ENCODE measurements around the gene SIRPG. TPM values are rescaled to one million over a fixed set of nuclear protein-coding genes. Genes with fewer than 3 reads are reported as not detected.

SIRPG gene
- total and polyA plus RNA-seq, 2 of the 8 experiments (the other 6 are each of a cell fraction or from before 2014, with no cell fraction given): 0.08 TPM; not detected in 1

DNA sequence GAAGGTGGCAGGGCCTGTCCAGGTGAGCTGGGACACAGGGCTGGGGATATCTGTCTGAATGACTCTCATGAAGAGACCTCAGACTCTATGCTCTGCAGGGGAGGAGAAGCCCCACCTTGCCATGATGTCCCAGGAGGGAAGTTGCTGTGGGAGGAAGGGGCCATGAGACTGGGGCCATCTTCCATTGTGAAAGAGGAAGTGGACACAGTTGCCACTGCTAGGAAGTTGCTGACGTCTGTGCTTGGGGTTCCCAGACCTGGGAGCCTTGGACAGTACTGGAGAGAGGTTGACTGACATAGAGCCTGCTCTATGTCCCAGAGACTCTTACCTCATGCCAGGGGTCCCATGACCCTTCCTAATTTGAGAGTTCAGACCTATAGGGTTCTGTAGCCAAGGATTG, 62.2 kb downstream of the SIRPG start:
- Histone ChIP-seq H3K56ac (replicated peaks; ENCODE audit: insufficient read length, low read depth, low read length) (no peak overlapping the region), H3K9me3 (ENCODE audit: insufficient read depth in 2 of 2, low read depth in 1 of 2, low read length in 1 of 2) (no peaks in the 10 kb centered on the region), H3K18ac (ENCODE audit: extremely low read depth, low read length) (no peak overlapping the region), H4K5ac (ENCODE audit: insufficient read length, low read depth, low read length) (no peak overlapping the region), H3K27me3 (replicated peaks in 1 of 4; ENCODE audit: control insufficient read depth in 3 of 4, extremely low read depth in 1 of 4, insufficient read depth in 3 of 4, low read length in 3 of 4) (no peaks in the 10 kb centered on the region), H3K4ac (replicated peaks; ENCODE audit: insufficient read length, low read depth, low read length) (no peak overlapping the region), H3K23me2 (ENCODE audit: low read depth, low read length) (no peaks in the 10 kb centered on the region), H3K14ac (ENCODE audit: insufficient read length) (no peak overlapping the region), H2AFZ (ENCODE audit: low read length) (no peak overlapping the region), H4K8ac (ENCODE audit: extremely low read depth, insufficient read depth, low read length) (no peak overlapping the region), H3K27ac (ENCODE audit: low read depth, low read length) (no peak overlapping the region), H3K79me2 (ENCODE audit: control insufficient read depth in 1 of 2, insufficient read depth in 2 of 2, low read length in 2 of 2) (no peaks in the 10 kb centered on the region), H4K91ac (replicated peaks; ENCODE audit: insufficient read length, low read length) (no peak overlapping the region), H3K79me1 (ENCODE audit: low read depth, low read length) (no peaks in the 10 kb centered on the region), H2AK5ac (ENCODE audit: low read depth, low read length) (no peak overlapping the region), H2BK15ac (ENCODE audit: low read length) (no peak overlapping the region), H2BK12ac (ENCODE audit: low read depth, low read length) (no peak overlapping the region), H3K9ac (replicated peaks in 1 of 4; ENCODE audit: extremely low read depth in 1 of 4, low read depth in 3 of 4, low read length in 3 of 4) (no peak overlapping the region), H3K36me3 (ENCODE audit: control insufficient read depth in 2 of 4, insufficient read depth in 4 of 4, low read length in 3 of 4) (no peaks in the 10 kb centered on the region), H2BK5ac (ENCODE audit: low read depth, low read length) (no peak overlapping the region), H3K23ac (ENCODE audit: insufficient read length) (no peak overlapping the region), H4K20me1 (replicated peaks in 1 of 2; ENCODE audit: control insufficient read depth in 1 of 2, insufficient read depth in 2 of 2, low read length in 2 of 2) (no peaks in the 10 kb centered on the region), H3K4me2 (ENCODE audit: insufficient read depth in 1 of 2, low read depth in 2 of 2, low read length in 2 of 2) (no peak overlapping the region), H2BK120ac (replicated peaks; ENCODE audit: low read depth, low read length) (no peak overlapping the region), H3K4me3 (ENCODE audit: extremely low read depth in 1 of 4, insufficient read depth in 2 of 4, low read depth in 3 of 4, low read length in 4 of 4) (no peak overlapping the region), H3K4me1 (replicated peaks in 1 of 4; ENCODE audit: control insufficient read depth in 3 of 4, insufficient read depth in 4 of 4, low read length in 3 of 4) (no peaks in the 10 kb centered on the region), H2BK20ac (ENCODE audit: low read length) (no peak overlapping the region)
- WGBS, 2 experiments (ENCODE audit: extremely low coverage in 1 of 2, insufficient coverage in 1 of 2, insufficient read length in 1 of 2, insufficient replicate concordance in 2 of 2, low coverage in 1 of 2, low lambda C conversion rate in 2 of 2, missing lambda C conversion rate in 1 of 2): 67% methylated on average over 1 of the region's 1 CpG; no CpG with 5 or more reads in 1 of the 2 experiments
- CTCF ChIA-PET (ENCODE audit: partially characterized antibody): interaction anchor here (0.6 kb wide), 1 partner anchor 62 kb away, joined by 3 read pairs; no protein-coding TSS in a partner anchor
- TF ChIP-seq FOSL1 (IDR thresholded peaks at IDR 0.05; ENCODE audit: insufficient read depth, low read depth, low read length) (no peak), CEBPB (IDR thresholded peaks at IDR 0.05; ENCODE audit: low read depth, low read length) (no peak), HDAC6 (IDR thresholded peaks at IDR 0.05; ENCODE audit: low read depth, low read length) (no peak), NANOG (IDR thresholded peaks at IDR 0.05; ENCODE audit: insufficient read depth, low read depth, low read length, poor library complexity, severe bottlenecking) (no peak), JUND (IDR thresholded peaks at IDR 0.05; ENCODE audit: low read length) (no peak), CREB1 (IDR thresholded peaks at IDR 0.05) (no peak), SUZ12 (IDR thresholded peaks at IDR 0.05; ENCODE audit: low read length) (no peak), TBP (IDR thresholded peaks at IDR 0.05; ENCODE audit: low read depth, low read length) (no peak), MAFK (IDR thresholded peaks at IDR 0.05; ENCODE audit: low read depth, low read length) (no peak), JUN (IDR thresholded peaks at IDR 0.05; ENCODE audit: low read depth, low read length) (no peak)
- TF ChIP-seq, protein P1, sequence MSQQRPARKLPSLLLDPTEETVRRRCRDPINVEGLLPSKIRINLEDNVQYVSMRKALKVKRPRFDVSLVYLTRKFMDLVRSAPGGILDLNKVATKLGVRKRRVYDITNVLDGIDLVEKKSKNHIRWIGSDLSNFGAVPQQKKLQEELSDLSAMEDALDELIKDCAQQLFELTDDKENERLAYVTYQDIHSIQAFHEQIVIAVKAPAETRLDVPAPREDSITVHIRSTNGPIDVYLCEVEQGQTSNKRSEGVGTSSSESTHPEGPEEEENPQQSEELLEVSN (IDR thresholded peaks at IDR 0.05): no peak
- POLR2A ChIA-PET (ENCODE audit: partially characterized antibody): no interaction called here
- FAIRE-seq (no peak), DNase-seq (ENCODE audit: low read depth in 1 of 2, low spot score in 2 of 2) (no peak)
